Activated CD8-positive, alpha-beta T cell treated with anti-CD3 and anti-CD28 coated beads, Interleukin-2, amount 10 ng/mL, durations not matched to agents 7 days and 5 days (primary cell): Measurements from ENCODE around the gene FAIM. TPM values are rescaled to one million over a fixed set of nuclear protein-coding genes. Genes with fewer than 3 reads are reported as not detected.
"Not testable (repeated sequence)": the region's sequence is repeated elsewhere in the genome, so short reads cannot be mapped to it uniquely, and the experiment has no call there.

Experiments used
- ATAC-seq: fragments of 150-1000 bp; cut with Tn5 transposase; one replicate; pipeline ENCODE4 v1.10.0; 2021; ENCODE audit warnings: moderate library complexity
- CTCF ChIA-PET: fragments of 350-600 bp; sonication (Branson Sonifier 250); formaldehyde crosslinking; loops from one replicate; lab custom pipeline; 2021; ENCODE audit warnings: antibody characterized with exemption; lab: Charles Lee
- POLR2A ChIA-PET: fragments of 350-600 bp; sonication (Branson Sonifier 250); formaldehyde crosslinking; loops from one replicate; lab custom pipeline; 2021; ENCODE audit warnings: antibody characterized with exemption; lab: Charles Lee
- DNase-seq: peaks from one replicate; pipeline ENCODE4 v3.0.0-alpha.2; 2020
- H3K27ac Mint-ChIP-seq: one replicate; pipeline ENCODE4 v1.8.0; 2021; ENCODE audit warnings: mild to moderate bottlenecking, mixed read lengths
- H3K27me3 Mint-ChIP-seq: one replicate; pipeline ENCODE4 v1.8.0; 2021; ENCODE audit warnings: low read depth, mixed read lengths
- H3K36me3 Mint-ChIP-seq: one replicate; pipeline ENCODE4 v1.8.0; 2021; ENCODE audit warnings: low read depth, mixed read lengths
- H3K4me1 Mint-ChIP-seq: one replicate; pipeline ENCODE4 v1.8.0; 2021; ENCODE audit warnings: low read depth, mixed read lengths
- H3K4me3 Mint-ChIP-seq: one replicate; pipeline ENCODE4 v1.8.0; 2021; ENCODE audit warnings: mild to moderate bottlenecking, mixed read lengths
- H3K9me3 Mint-ChIP-seq: one replicate; pipeline ENCODE4 v1.8.0; 2022; ENCODE audit warnings: mixed read lengths; ENCODE audit not compliant: insufficient read depth
- total RNA-seq, 2 experiments: library from RNA; stranded (reverse); gene quantifications; one replicate each; pipeline ENCODE4 v1.2.3, GENCODE V29; 2021

FAIM gene
- total RNA-seq = 1 to 10 TPM; 4.2 to 5.9 TPM

- peak; percentile 73 for DNase-seq
- Mint-ChIP-seq H3K36me3 (peaks cover 10% of the 10 kb centered on the region), H3K4me1 (peaks cover 16% of the 10 kb centered on the region), H3K27me3 (no peaks in the 10 kb centered on the region), H3K4me3 (peak within 1 kb of the TSS; percentile 74), H3K9me3 (no peaks in the 10 kb centered on the region), H3K27ac (peak within 1 kb of the TSS; percentile 88)
- ChIA-PET POLR2A (interaction anchor here (0.5 to 3.1 kb wide), 8 partner anchors 11 to 227 kb away, joined by 3 to 20 read pairs (median 4); partner anchors contain the start of gene CEP70), CTCF (interaction anchor here (0.6 to 6.0 kb wide), 3 partner anchors 14 to 308 kb away, joined by 4 to 36 read pairs (median 14); partner anchors contain the start of gene CEP70)
- peak; percentile 80 for ATAC-seq
Observed at GRCh38 chr3:138608322-138609135, at the start of gene FAIM. Gene FAIM, plus strand, starts transcription at chr3:138608771. Its CDS starts 10,956 bp downstream, at chr3:138619727.

GRCh38 chr3:138559134-138559533 lies 49.4 kb upstream of the FAIM start:
- CTCF ChIA-PET = no interaction called here

GRCh38 chr3:138560501-138560900 lies 48.1 kb upstream of the FAIM start:
- Mint-ChIP-seq H3K4me1 (peaks cover 4% of the 10 kb centered on the region), H3K4me3 (no peak overlapping the region), H3K36me3 (peaks cover 48% of the 10 kb centered on the region), H3K27me3 (no peaks in the 10 kb centered on the region), H3K27ac (no peak overlapping the region), H3K9me3 (peaks cover 18% of the 10 kb centered on the region)
- DNase-seq = no peak
- no peak for ATAC-seq
- CTCF ChIA-PET = no interaction called here
- POLR2A ChIA-PET = interaction anchor here (1.3 kb wide), 1 partner anchor 12 kb away, joined by 3 read pairs; no protein-coding TSS in a partner anchor

More at GRCh38 chr3:138559134-138559533, 49.4 kb upstream of the FAIM start:
- POLR2A ChIA-PET = interaction anchor here (0.6 kb wide), 1 partner anchor 67 kb away, joined by 3 read pairs; no protein-coding TSS in a partner anchor
- DNase-seq (no peak), ATAC-seq (no peak)
- H3K27ac Mint-ChIP-seq = no peak overlapping the region
- peaks cover 56% of the 10 kb centered on the region for H3K36me3 Mint-ChIP-seq
- H3K4me3 Mint-ChIP-seq = no peak overlapping the region
- H3K9me3 Mint-ChIP-seq = peaks cover 18% of the 10 kb centered on the region
- no peaks in the 10 kb centered on the region for H3K27me3 Mint-ChIP-seq
- H3K4me1 Mint-ChIP-seq = peaks cover 4% of the 10 kb centered on the region

GRCh38 chr3:138562902-138563301 lies 45.7 kb upstream of the FAIM start:
- H3K4me1 Mint-ChIP-seq, H3K27me3 Mint-ChIP-seq, DNase-seq, H3K4me3 Mint-ChIP-seq, ATAC-seq, H3K27ac Mint-ChIP-seq, CTCF ChIA-PET: not testable (repeated sequence)
- Mint-ChIP-seq H3K9me3 (peaks cover 12% of the 10 kb centered on the region), H3K36me3 (peaks cover 39% of the 10 kb centered on the region)
- POLR2A ChIA-PET = interaction anchor here (0.7 kb wide), 1 partner anchor 11 kb away, joined by 3 read pairs; no protein-coding TSS in a partner anchor

- H3K27ac Mint-ChIP-seq, DNase-seq, POLR2A ChIA-PET, H3K4me1 Mint-ChIP-seq, H3K27me3 Mint-ChIP-seq, H3K4me3 Mint-ChIP-seq, ATAC-seq, H3K9me3 Mint-ChIP-seq: not testable (repeated sequence)
- H3K36me3 Mint-ChIP-seq = peaks cover 26% of the 10 kb centered on the region
- CTCF ChIA-PET = interaction anchor here (1.0 kb wide), 1 partner anchor 349 kb away, joined by 3 read pairs; no protein-coding TSS in a partner anchor
Observed at GRCh38 chr3:138566293-138566692, 42.3 kb upstream of the FAIM start.

GRCh38 chr3:138567403-138567802 lies 41.2 kb upstream of the FAIM start:
- no peak for ATAC-seq
- Mint-ChIP-seq H3K36me3 (peaks cover 27% of the 10 kb centered on the region), H3K27ac (no peak overlapping the region), H3K9me3 (no peaks in the 10 kb centered on the region), H3K4me1 (peaks cover 9% of the 10 kb centered on the region), H3K27me3 (no peaks in the 10 kb centered on the region), H3K4me3 (no peak overlapping the region)
- no peak for DNase-seq
- CTCF ChIA-PET = interaction anchor here (1.0 to 1.1 kb wide), 2 partner anchors 348 kb away, joined by 3 read pairs; no protein-coding TSS in a partner anchor
- POLR2A ChIA-PET = interaction anchor here (0.6 kb wide), 1 partner anchor 42 kb away, joined by 3 read pairs; no protein-coding TSS in a partner anchor

GRCh38 chr3:138569090-138569489 lies 39.5 kb upstream of the FAIM start:
- POLR2A ChIA-PET = no interaction called here
- Mint-ChIP-seq H3K27me3 (no peaks in the 10 kb centered on the region), H3K4me1 (peaks cover 5% of the 10 kb centered on the region)

GRCh38 chr3:138569624-138570023 lies 38.9 kb upstream of the FAIM start:
- H3K9me3 Mint-ChIP-seq, H3K27me3 Mint-ChIP-seq, ATAC-seq, POLR2A ChIA-PET, H3K4me3 Mint-ChIP-seq, H3K4me1 Mint-ChIP-seq, DNase-seq: not testable (repeated sequence)
- CTCF ChIA-PET = interaction anchor here (1.0 to 1.7 kb wide), 2 partner anchors 22 to 24 kb away, joined by 3 to 4 read pairs; partner anchors contain the start of gene CEP70
- H3K36me3 Mint-ChIP-seq = peaks cover 36% of the 10 kb centered on the region
- peak overlapping the region; percentile 21 for H3K27ac Mint-ChIP-seq

More at GRCh38 chr3:138569090-138569489, 39.5 kb upstream of the FAIM start:
- Mint-ChIP-seq H3K9me3 (peaks cover 10% of the 10 kb centered on the region), H3K36me3 (peaks cover 33% of the 10 kb centered on the region), H3K4me3 (no peak overlapping the region), H3K27ac (no peak overlapping the region)
- ATAC-seq (no peak), DNase-seq (no peak)
- CTCF ChIA-PET = no interaction called here

GRCh38 chr3:138573138-138573537 lies 35.4 kb upstream of the FAIM start:
- H3K27me3 Mint-ChIP-seq = no peaks in the 10 kb centered on the region
- ATAC-seq = no peak
- ChIA-PET POLR2A (no interaction called here), CTCF (interaction anchor here (1.3 kb wide), 1 partner anchor 342 kb away, joined by 5 read pairs; no protein-coding TSS in a partner anchor)
- H3K27ac Mint-ChIP-seq = no peak overlapping the region
- no peak for DNase-seq
- H3K4me1 Mint-ChIP-seq = peaks cover 17% of the 10 kb centered on the region
- H3K9me3 Mint-ChIP-seq = peaks cover 14% of the 10 kb centered on the region
- no peak overlapping the region for H3K4me3 Mint-ChIP-seq
- peaks cover 51% of the 10 kb centered on the region for H3K36me3 Mint-ChIP-seq

- ATAC-seq (peak; percentile 63), DNase-seq (no peak)
- POLR2A ChIA-PET = interaction anchor here (1.0 to 1.1 kb wide), 2 partner anchors 17 to 31 kb away, joined by 3 to 7 read pairs; partner anchors contain the start of gene FAIM
- H3K9me3 Mint-ChIP-seq = peaks cover 11% of the 10 kb centered on the region
- H3K36me3 Mint-ChIP-seq = peaks cover 37% of the 10 kb centered on the region
- peak overlapping the region; percentile 81 for H3K27ac Mint-ChIP-seq
- CTCF ChIA-PET = interaction anchor here (0.8 to 2.8 kb wide), 7 partner anchors 9 to 338 kb away, joined by 3 to 17 read pairs (median 5); partner anchors contain the start of gene CEP70
- H3K4me3 Mint-ChIP-seq = peak overlapping the region; percentile 34
- H3K27me3 Mint-ChIP-seq = no peaks in the 10 kb centered on the region
- peaks cover 27% of the 10 kb centered on the region for H3K4me1 Mint-ChIP-seq
Observed at GRCh38 chr3:138578141-138578540, 30.4 kb upstream of the FAIM start.

- Mint-ChIP-seq H3K4me1 (peaks cover 32% of the 10 kb centered on the region), H3K27ac (peak overlapping the region; percentile 81), H3K9me3 (peaks cover 4% of the 10 kb centered on the region), H3K27me3 (no peaks in the 10 kb centered on the region), H3K4me3 (no peak overlapping the region), H3K36me3 (peaks cover 32% of the 10 kb centered on the region)
- ATAC-seq (no peak), DNase-seq (no peak)
- CTCF ChIA-PET = interaction anchor here (1.0 to 2.8 kb wide), 4 partner anchors 12 to 337 kb away, joined by 3 to 11 read pairs (median 8); partner anchors contain the start of gene CEP70
- POLR2A ChIA-PET = interaction anchor here (0.7 to 1.4 kb wide), 2 partner anchors 15 to 30 kb away, joined by 4 to 11 read pairs; partner anchors contain the start of gene CEP70
Observed at GRCh38 chr3:138578961-138579574, 29.5 kb upstream of the FAIM start.
